Cardiac fibroblast (primary cell): ENCODE measurements around the gene CBY1.

Experiments used
- DNase-seq, 2 donors: peaks; one replicate each; pipeline versions ENCODE4 v3.0.0 to v3.0.0-alpha.2; 2010; ENCODE audit warnings: low read depth in 2 of 2
- H3K4me3 ChIP-seq, 2 donors: replicated peaks in 1 of 2; 1 replicate in 1 of 2; 2 replicates in 1 of 2; pipeline ENCODE4 v1.5.1; 2011; ENCODE audit warnings: low read depth in 2 of 2, low read length in 2 of 2, mild to moderate bottlenecking in 2 of 2, moderate library complexity in 1 of 2
- CTCF ChIP-seq: IDR thresholded peaks from one replicate; pipeline ENCODE4 v1.5.1; 2011; ENCODE audit warnings: low read depth, mild to moderate bottlenecking, low read length, inconsistent platforms

CBY1 gene

GRCh38 chr22:38710866-38711265 lies 54.4 kb downstream of the CBY1 start:
- no peak overlapping the region for H3K4me3 ChIP-seq
- no peak for DNase-seq
- TF ChIP-seq CTCF: no peak

- no peak for TF ChIP-seq CTCF
- no peak overlapping the region for H3K4me3 ChIP-seq
- no peak for DNase-seq
Observed at GRCh38 chr22:38712486-38713207, 56.2 kb downstream of the CBY1 start.

GRCh38 chr22:38713921-38714320 lies 57.5 kb downstream of the CBY1 start:
- TF ChIP-seq CTCF: no peak
- no peak overlapping the region for H3K4me3 ChIP-seq
- no peak for DNase-seq

- H3K4me3 ChIP-seq: no peak overlapping the region
- TF ChIP-seq CTCF: no peak
- no peak for DNase-seq
Observed at GRCh38 chr22:38715176-38715764, 58.8 kb downstream of the CBY1 start.

GRCh38 chr22:38715852-38716251 lies 59.4 kb downstream of the CBY1 start:
- no peak overlapping the region for H3K4me3 ChIP-seq
- no peak for TF ChIP-seq CTCF
- DNase-seq: no peak

- no peak for DNase-seq
- no peak overlapping the region for H3K4me3 ChIP-seq
Observed at GRCh38 chr22:38716271-38716670, 59.8 kb downstream of the CBY1 start.

More at GRCh38 chr22:38716271-38716670, 59.8 kb downstream of the CBY1 start:
- TF ChIP-seq CTCF: no peak
